Prostate gland (tissue), 2 donors: Measurements from ENCODE around the gene NUDT8.

Experiments
- CTCF ChIP-seq, 4 experiments: fragments of 200-600 bp in 2 of 4; fragments of 450-650 bp in 2 of 4; sonication (generic) in 2 of 4; IDR thresholded peaks; 1 replicate in 3 of 4; 2 replicates in 1 of 4; pipeline ENCODE4 v1.5.1; 2016 to 2019; ENCODE audit warnings: antibody characterized with exemption in 4 of 4, mild to moderate bottlenecking in 2 of 4, moderate library complexity in 2 of 4
- POLR2A ChIP-seq: fragments of 450-650 bp; IDR thresholded peaks from one replicate; pipeline ENCODE4 v1.6.1; 2016; ENCODE audit warnings: antibody characterized with exemption, mild to moderate bottlenecking
- POLR2AphosphoS5 ChIP-seq: sonication (generic); formaldehyde crosslinking; IDR thresholded peaks from one replicate; pipeline ENCODE4 v1.6.1; 2017; ENCODE audit warnings: antibody characterized with exemption

GRCh38 chr11:67671211-67671520, 41.4 kb upstream of the NUDT8 start:
- TF ChIP-seq CTCF (IDR thresholded peaks at IDR 0.05) (no peak), POLR2AphosphoS5 (no peak), POLR2A (no peak)
